IMR-90 (cell line): ENCODE measurements around the gene NR1H2. TPM values are rescaled to one million over a fixed set of nuclear protein-coding genes. Genes with fewer than 3 reads are reported as not detected.

Experiments
- ATAC-seq: fragments of 200-7000 bp; cut with Tn5 transposase; 2 replicates; pipeline ENCODE4 v1.9.1; 2020; ENCODE audit warnings: low read depth, mild to moderate bottlenecking, moderate library complexity
- BruUV-seq: library from RNA; stranded (reverse); fragments of 400-500 nt; replicated peaks from 2 replicates; lab custom pipeline; 2021; lab: Mats Ljungman, UMichigan
- CTCF ChIA-PET: fragments of 300-600 bp; formaldehyde crosslinking; extraction: SDS; loops from one replicate; lab custom pipeline; 2021; ENCODE audit warnings: antibody characterized with exemption; lab: Yijun Ruan, JAX
- POLR2A ChIA-PET: fragments of 300-600 bp; sonication (Branson Sonifier 250); formaldehyde crosslinking; loops from one replicate; lab custom pipeline; 2022; ENCODE audit warnings: antibody characterized with exemption; ENCODE audit not compliant: unreplicated experiment; lab: Charles Lee
- DNase-seq: peaks from one replicate; pipeline ENCODE4 v3.0.0; 2013
- H2AFZ ChIP-seq: replicated peaks from 2 replicates; pipeline ENCODE3; 2013; ENCODE audit warnings: low read length, mild to moderate bottlenecking; ENCODE audit not compliant: poor library complexity
- H2AK5ac ChIP-seq: 2 replicates; pipeline ENCODE4 v1.6.1; 2013; ENCODE audit warnings: low read depth, low read length, inconsistent platforms
- H2AK9ac ChIP-seq: replicated peaks from 2 replicates; pipeline ENCODE3; 2013; ENCODE audit warnings: mild to moderate bottlenecking, low read depth, low read length, moderate library complexity; ENCODE audit not compliant: poor library complexity
- H2BK120ac ChIP-seq: 2 replicates; pipeline ENCODE4 v1.6.1; 2013; ENCODE audit warnings: low read depth, low read length, inconsistent platforms
- H2BK15ac ChIP-seq: 3 replicates; pipeline ENCODE4 v1.6.1; 2013; ENCODE audit warnings: low read depth, low read length, inconsistent platforms
- H2BK20ac ChIP-seq: 2 replicates; pipeline ENCODE4 v1.6.1; 2013; ENCODE audit warnings: low read depth, mild to moderate bottlenecking, inconsistent platforms, low read length, moderate library complexity
- H2BK5ac ChIP-seq: 2 replicates; pipeline ENCODE4 v1.6.1; 2013; ENCODE audit warnings: mild to moderate bottlenecking, low read depth, low read length, inconsistent platforms; ENCODE audit not compliant: poor library complexity, severe bottlenecking
- H3K14ac ChIP-seq: replicated peaks from 2 replicates; pipeline ENCODE4 v1.6.1; 2013; ENCODE audit warnings: low read depth, low read length, inconsistent platforms
- H3K18ac ChIP-seq: 2 replicates; pipeline ENCODE4 v1.6.1; 2013; ENCODE audit warnings: low read depth, low read length, control low read depth
- H3K23ac ChIP-seq: 2 replicates; pipeline ENCODE4 v1.6.1; 2013; ENCODE audit warnings: low read depth, low read length, inconsistent platforms
- H3K27ac ChIP-seq: 2 replicates; pipeline ENCODE4 v1.5.1; 2013; ENCODE audit warnings: mild to moderate bottlenecking, control low read depth, low read length; ENCODE audit not compliant: insufficient read depth
- H3K27me3 ChIP-seq: 2 replicates; pipeline ENCODE4 v1.6.1; 2013; ENCODE audit warnings: low read length; ENCODE audit not compliant: control insufficient read depth, insufficient read depth
- H3K36me3 ChIP-seq: 2 replicates; pipeline ENCODE4 v1.6.1; 2013; ENCODE audit warnings: low read length, mixed read lengths; ENCODE audit not compliant: control insufficient read depth, insufficient read depth
- H3K4ac ChIP-seq: 2 replicates; pipeline ENCODE4 v1.6.1; 2013; ENCODE audit warnings: low read depth, low read length, inconsistent platforms
- H3K4me1 ChIP-seq: 2 replicates; pipeline ENCODE4 v1.6.1; 2013; ENCODE audit warnings: low read length, mixed read lengths; ENCODE audit not compliant: control insufficient read depth, insufficient read depth
- H3K4me2 ChIP-seq: 2 replicates; pipeline ENCODE4 v1.6.1; 2013; ENCODE audit warnings: low read depth, mild to moderate bottlenecking, control low read depth, low read length, moderate library complexity
- H3K4me3 ChIP-seq: 2 replicates; pipeline ENCODE4 v1.5.1; 2013; ENCODE audit warnings: low read depth, mild to moderate bottlenecking, control low read depth, low read length, moderate library complexity; ENCODE audit not compliant: insufficient read depth
- H3K56ac ChIP-seq: 2 replicates; pipeline ENCODE4 v1.6.1; 2013; ENCODE audit warnings: low read length, inconsistent platforms; ENCODE audit not compliant: insufficient read depth; ENCODE audit errors: extremely low read depth
- H3K79me1 ChIP-seq, 2 experiments: 2 replicates each; pipeline ENCODE4 v1.6.1; 2013; ENCODE audit warnings: low read length in 2 of 2, inconsistent platforms in 1 of 2, low read depth in 1 of 2
- H3K9ac ChIP-seq: 2 replicates; pipeline ENCODE4 v1.6.1; 2013; ENCODE audit warnings: low read depth, low read length, control low read depth
- H3K9me1 ChIP-seq: 2 replicates; pipeline ENCODE4 v1.6.1; 2013; ENCODE audit warnings: low read length, inconsistent platforms; ENCODE audit not compliant: insufficient read depth
- H3K9me3 ChIP-seq: 2 replicates; pipeline ENCODE4 v1.6.1; 2013; ENCODE audit warnings: low read length; ENCODE audit not compliant: control insufficient read depth, insufficient read depth
- H4K20me1 ChIP-seq: 2 replicates; pipeline ENCODE4 v1.6.1; 2013; ENCODE audit warnings: low read length, inconsistent platforms; ENCODE audit not compliant: insufficient read depth
- H4K5ac ChIP-seq: 2 replicates; pipeline ENCODE4 v1.6.1; 2013; ENCODE audit warnings: mild to moderate bottlenecking, low read depth, low read length, control low read depth
- H4K8ac ChIP-seq, 2 experiments: 2 replicates each; pipeline ENCODE4 v1.6.1; 2013; ENCODE audit warnings: low read depth in 2 of 2, low read length in 2 of 2, control low read depth in 1 of 2, inconsistent platforms in 1 of 2
- H4K91ac ChIP-seq: 2 replicates; pipeline ENCODE4 v1.6.1; 2013; ENCODE audit warnings: low read depth, low read length, inconsistent platforms; ENCODE audit not compliant: insufficient read depth
- CTCF ChIP-seq: conservative IDR thresholded peaks from 2 replicates; pipeline ENCODE4 v1.5.1; 2012; ENCODE audit warnings: mild to moderate bottlenecking, low read depth, low read length, improper control_type of control experiment
- ELK1 ChIP-seq: fragments of 150-350 bp; IDR thresholded peaks from 2 replicates; pipeline ENCODE4 v1.6.1; 2016; ENCODE audit warnings: low read depth, mild to moderate bottlenecking, low read length, moderate library complexity, borderline replicate concordance
- MAZ ChIP-seq: IDR thresholded peaks from 2 replicates; pipeline ENCODE4 v1.6.1; 2012; ENCODE audit warnings: low read depth, mild to moderate bottlenecking, low read length, improper control_type of control experiment, moderate library complexity, borderline replicate concordance
- NFE2L2 ChIP-seq: fragments of 150-350 bp; IDR thresholded peaks from 2 replicates; pipeline ENCODE4 v1.6.1; 2016; ENCODE audit warnings: low read depth, mild to moderate bottlenecking, low read length
- RAD21 ChIP-seq: IDR thresholded peaks from 2 replicates; pipeline ENCODE4 v1.6.1; 2012; ENCODE audit warnings: low read length, improper control_type of control experiment
- RCOR1 ChIP-seq: IDR thresholded peaks from 2 replicates; pipeline ENCODE4 v1.6.1; 2012; ENCODE audit warnings: mild to moderate bottlenecking, low read length, improper control_type of control experiment; ENCODE audit not compliant: insufficient replicate concordance
- WGBS, 2 experiments: methylation state at CpG; one replicate each; pipeline versions ENCODE4 v1.1.5 to v1.1.7; 2013; ENCODE audit warnings: missing lambda C conversion rate in 2 of 2; ENCODE audit not compliant: insufficient read length in 1 of 2; ENCODE audit errors: extremely low coverage in 2 of 2; 5-methylcytosine and 5-hydroxymethylcytosine counted together
- dilution Hi-C: fragments of 300-500 bp; cut with HindIII; formaldehyde crosslinking; loops from one replicate; pipeline ENCODE4 v1.14.3; 2018; ENCODE audit warnings: low sequenced_read_pairs; ENCODE audit not compliant: unreplicated experiment
- in situ Hi-C: fragments of 300-500 bp; cut with MboI; formaldehyde crosslinking; loops from 3 replicates; pipeline ENCODE4 v1.14.3; 2019; ENCODE audit warnings: low sequenced_read_pairs, inconsistent platforms, mixed read lengths
- intact Hi-C: fragments of 100-400 bp; cut with micrococcal nuclease; formaldehyde crosslinking; loops from 2 replicates; pipeline ENCODE4 v1.10.0; 2022
- polyA plus RNA-seq, 3 experiments: library from polyadenylated mRNA; depleted of rRNA; stranded (reverse); fragments of >200 nt; gene quantifications; 2 replicates each; pipeline ENCODE4 v1.2.3, GENCODE V29; 2012; ENCODE audit warnings: low replicate concordance in 1 of 3
- total RNA-seq: library from RNA; depleted of rRNA; stranded (reverse); fragments of >200 nt; gene quantifications from 2 replicates; pipeline ENCODE4 v1.2.3, GENCODE V29; 2012

Gene NR1H2
- total and polyA plus RNA-seq, 2 of the 4 experiments (the other 2 are of a cell fraction), result 37.8 to 48.4 TPM

- H3K27ac ChIP-seq, result no peak overlapping the region
- CTCF ChIA-PET, result no interaction called here
Measured at GRCh38 chr19:50406829-50407228, 30.6 kb downstream of the NR1H2 start.

More at GRCh38 chr19:50406829-50407228, 30.6 kb downstream of the NR1H2 start:
- Histone ChIP-seq H3K9me3 (no peaks in the 10 kb centered on the region), H3K9ac (no peak overlapping the region), H2AK5ac (no peak overlapping the region), H4K20me1 (no peaks in the 10 kb centered on the region), H3K4ac (no peak overlapping the region), H3K14ac (no peak overlapping the region), H3K9me1 (no peaks in the 10 kb centered on the region; the same call in 1 of the 2 replicates), H3K79me1 (no peaks in the 10 kb centered on the region), H4K8ac (no peak overlapping the region), H3K4me1 (no peaks in the 10 kb centered on the region), H2BK120ac (no peak overlapping the region), H4K5ac (no peak overlapping the region), H2AFZ (no peak overlapping the region), H2BK15ac (no peak overlapping the region), H2AK9ac (no peak overlapping the region), H3K27me3 (no peaks in the 10 kb centered on the region), H3K18ac (no peak overlapping the region), H3K36me3 (peaks cover 14% of the 10 kb centered on the region), H3K23ac (no peak overlapping the region), H3K56ac (no peak overlapping the region), H4K91ac (no peak overlapping the region), H2BK5ac (no peak overlapping the region), H2BK20ac (no peak overlapping the region), H3K4me2 (no peak overlapping the region), H3K4me3 (no peak overlapping the region)
- POLR2A ChIA-PET, result no interaction called here
- no peak for ATAC-seq
- no peak for DNase-seq
- in situ Hi-C loops (no loop called here), intact Hi-C loops (no loop called here), dilution Hi-C loops (no loop called here)
- TF ChIP-seq MAZ, result no peak
- TF ChIP-seq NFE2L2, result no peak
- TF ChIP-seq ELK1, result no peak
- no peak for TF ChIP-seq RAD21
- TF ChIP-seq CTCF, result no peak
- no peak for TF ChIP-seq RCOR1
- no TSS peak for BruUV-seq
- 97% methylated on average over 10 of the region's 19 CpGs; no CpG with 5 or more reads in 1 of the 2 experiments for WGBS, 2 experiments
